Brain pericyte (primary cell): ENCODE data around the gene TMPRSS7.

Experiments used
- DNase-seq: peaks from one replicate; pipeline ENCODE4 v3.0.0-alpha.2; 2012; ENCODE audit warnings: low read depth, low spot score

TMPRSS7 gene

DNA sequence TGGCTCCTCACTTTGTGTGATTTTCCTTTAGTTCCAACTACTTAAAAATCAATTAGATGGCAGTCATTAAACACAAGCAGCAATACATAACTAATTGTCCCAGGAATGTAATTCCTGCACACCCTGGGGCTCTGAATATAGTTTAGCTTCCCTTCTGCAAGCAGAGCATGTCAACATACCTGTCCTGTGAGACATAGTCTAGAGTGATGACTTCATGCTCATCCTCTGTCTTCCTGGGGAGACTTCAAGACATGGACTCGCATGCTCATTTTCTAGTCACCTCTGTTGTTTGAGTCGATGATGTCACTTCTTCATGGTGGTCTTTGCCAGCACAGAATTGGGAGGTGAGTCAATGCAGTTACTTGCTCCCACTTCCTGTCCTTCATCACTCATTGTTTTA, 67.4 kb downstream of the TMPRSS7 start:
- DNase-seq = no peak

DNA sequence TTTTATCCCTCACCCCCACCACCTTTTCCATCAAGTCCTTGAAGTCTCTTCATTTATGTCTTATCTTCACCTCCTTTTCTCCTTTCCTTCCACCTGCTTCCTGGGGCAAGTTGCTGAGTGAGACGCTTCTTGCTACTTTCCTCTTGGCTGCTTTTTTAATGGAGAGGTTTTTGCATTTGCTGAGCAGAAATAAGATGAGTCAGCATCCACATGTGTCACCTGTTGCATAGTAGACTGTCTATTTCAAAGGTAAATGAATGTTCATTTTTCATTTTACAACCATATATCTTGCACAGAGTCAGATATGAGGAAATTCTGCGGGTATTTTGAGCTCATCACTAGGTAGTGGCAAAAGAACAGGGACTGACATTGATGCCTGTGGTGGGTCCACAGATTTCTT, 70.2 kb downstream of the TMPRSS7 start:
- no peak for DNase-seq

GRCh38 chr3:112109322-112109721, 74.8 kb downstream of the TMPRSS7 start:
- no peak for DNase-seq

- peak; percentile 36 for DNase-seq
Measured at GRCh38 chr3:112111785-112112402, 77.4 kb downstream of the TMPRSS7 start.

DNA sequence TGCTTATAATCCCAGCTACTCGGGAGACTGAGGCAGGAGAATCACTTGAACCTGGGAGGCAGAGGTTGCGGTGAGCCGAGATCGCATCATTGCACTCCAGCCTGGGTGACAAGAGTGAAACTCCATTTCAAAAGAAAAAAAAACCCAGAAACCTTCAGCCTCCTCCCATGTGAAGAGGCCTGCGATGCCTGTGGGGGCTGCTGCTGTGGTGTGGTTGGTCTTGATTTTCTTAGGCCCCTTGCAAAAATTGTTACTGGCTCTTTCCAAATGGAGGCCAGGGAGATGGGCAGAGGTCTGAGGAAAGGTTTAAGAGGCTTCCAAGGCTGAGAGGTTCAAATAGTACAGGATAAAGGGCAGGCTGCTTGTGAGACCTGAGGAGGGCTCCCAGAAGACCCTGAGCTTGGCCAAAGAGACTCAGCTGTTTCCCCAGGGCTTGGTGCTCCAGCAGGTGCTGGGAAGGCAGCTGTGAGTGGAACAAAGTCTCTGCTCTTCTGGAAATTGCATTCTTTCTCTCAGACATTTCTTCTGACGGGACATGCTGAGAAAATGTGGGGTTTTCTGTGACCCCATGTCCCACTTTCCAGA, 80.1 kb downstream of the TMPRSS7 start:
- no peak for DNase-seq

- DNase-seq = no peak
Measured at GRCh38 chr3:112115161-112115739, 80.7 kb downstream of the TMPRSS7 start.

DNA sequence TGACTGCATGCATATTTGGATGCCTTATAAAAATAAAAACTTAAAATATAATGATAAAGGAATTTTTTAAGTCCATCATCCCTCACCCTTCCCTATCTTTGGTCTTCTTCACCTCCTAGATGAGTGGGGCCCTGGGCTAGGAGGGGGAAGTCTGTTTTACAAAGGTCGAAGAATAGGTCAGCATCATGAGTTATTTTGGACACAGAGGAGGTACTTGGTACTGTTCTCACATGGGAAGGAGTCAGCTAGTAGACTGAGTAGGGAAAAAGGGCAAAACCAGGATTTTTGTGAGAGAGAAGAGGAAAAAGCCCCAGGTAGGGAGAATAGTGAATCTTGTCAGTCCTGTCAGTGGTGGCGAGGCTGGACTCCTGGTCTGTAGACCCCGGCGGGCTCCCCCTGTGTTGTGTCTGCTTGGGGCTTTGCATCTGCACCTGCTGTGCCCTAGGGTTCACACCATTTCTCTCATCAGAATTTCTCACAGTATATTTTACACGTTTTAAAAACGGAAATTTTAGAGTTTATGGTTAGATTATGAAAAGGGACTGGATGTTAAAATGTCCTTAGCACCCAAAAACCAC, 81.4 kb downstream of the TMPRSS7 start:
- DNase-seq = no peak

GRCh38 chr3:112116748-112117186, 82.2 kb downstream of the TMPRSS7 start:
- DNase-seq = no peak

GRCh38 chr3:112117415-112117814, 82.9 kb downstream of the TMPRSS7 start:
- DNase-seq = no peak

DNA sequence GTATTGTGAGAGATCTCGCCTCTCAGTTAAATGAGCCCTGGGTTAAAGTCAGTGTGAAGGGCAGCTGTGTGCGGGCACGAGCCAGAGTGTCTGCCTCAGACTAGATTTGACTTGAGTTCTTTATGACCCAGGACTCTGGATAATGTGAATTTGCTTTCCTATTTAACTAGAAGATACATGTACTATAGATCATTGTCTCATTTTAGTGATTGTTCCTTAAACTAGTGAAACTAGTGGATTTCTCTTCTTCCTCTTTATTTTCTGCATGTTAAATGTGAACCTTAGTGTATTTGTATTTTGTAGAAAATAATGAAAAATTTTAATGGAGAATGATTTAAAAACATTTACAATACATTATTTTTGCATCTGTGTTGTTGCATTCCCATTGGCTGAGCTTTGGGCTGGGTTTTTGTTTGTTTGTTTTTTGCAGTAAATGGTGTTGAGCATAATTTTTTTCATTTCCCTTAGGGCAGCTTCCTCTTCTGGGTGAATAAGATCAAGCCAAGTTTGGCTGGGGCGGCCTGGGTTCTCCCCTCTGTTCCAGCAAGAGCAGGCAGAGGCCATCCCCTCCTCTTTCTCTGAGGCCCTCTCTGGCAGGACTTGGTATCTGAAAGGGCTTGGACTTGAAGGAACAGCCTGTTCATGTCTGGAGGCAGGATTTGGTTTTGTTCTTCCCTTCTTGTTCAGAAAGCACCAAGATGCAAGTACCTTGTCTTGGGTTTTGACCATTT, 83.5 kb downstream of the TMPRSS7 start:
- no peak for DNase-seq

DNA sequence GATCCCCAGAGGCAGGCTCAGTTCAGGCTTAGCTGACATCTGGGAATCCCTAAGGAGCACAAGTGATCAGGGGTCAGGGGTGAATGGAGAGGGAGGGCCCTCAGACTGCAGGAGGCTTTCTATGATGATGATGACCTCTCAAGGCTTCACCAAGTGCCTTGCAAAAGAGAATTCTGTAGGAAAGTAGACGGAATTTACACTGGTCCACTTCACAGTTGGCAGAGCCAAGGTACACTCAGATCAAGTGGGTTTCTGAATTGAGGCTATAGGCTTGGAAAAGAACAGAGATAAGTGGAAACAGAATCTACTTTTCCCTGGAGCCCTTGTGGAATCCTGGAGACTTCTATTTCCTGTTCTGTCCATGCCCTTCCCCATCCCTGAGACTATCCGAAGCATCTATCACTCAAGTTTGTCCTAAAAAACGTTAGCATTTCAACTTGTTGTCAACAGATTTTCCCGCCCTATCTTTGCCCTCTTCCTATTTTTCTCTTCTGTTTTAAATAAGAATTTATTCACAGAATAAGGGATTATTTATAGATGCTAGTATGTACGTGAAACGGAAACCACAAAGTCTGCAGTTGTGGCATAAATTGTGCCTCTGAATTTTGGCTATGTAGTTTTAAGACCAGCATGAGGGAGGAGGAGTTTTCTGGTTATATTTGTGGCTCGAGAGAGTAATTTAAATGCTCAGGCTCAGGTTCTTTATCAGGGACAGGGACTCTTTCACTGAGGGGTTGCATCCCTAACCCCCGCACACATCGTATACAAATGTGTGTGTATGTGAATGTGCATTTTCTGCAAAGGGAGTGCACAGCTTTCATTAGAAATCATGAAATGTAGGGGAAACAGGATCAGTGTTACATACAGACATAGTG, 85.7 kb downstream of the TMPRSS7 start:
- no peak for DNase-seq

DNA sequence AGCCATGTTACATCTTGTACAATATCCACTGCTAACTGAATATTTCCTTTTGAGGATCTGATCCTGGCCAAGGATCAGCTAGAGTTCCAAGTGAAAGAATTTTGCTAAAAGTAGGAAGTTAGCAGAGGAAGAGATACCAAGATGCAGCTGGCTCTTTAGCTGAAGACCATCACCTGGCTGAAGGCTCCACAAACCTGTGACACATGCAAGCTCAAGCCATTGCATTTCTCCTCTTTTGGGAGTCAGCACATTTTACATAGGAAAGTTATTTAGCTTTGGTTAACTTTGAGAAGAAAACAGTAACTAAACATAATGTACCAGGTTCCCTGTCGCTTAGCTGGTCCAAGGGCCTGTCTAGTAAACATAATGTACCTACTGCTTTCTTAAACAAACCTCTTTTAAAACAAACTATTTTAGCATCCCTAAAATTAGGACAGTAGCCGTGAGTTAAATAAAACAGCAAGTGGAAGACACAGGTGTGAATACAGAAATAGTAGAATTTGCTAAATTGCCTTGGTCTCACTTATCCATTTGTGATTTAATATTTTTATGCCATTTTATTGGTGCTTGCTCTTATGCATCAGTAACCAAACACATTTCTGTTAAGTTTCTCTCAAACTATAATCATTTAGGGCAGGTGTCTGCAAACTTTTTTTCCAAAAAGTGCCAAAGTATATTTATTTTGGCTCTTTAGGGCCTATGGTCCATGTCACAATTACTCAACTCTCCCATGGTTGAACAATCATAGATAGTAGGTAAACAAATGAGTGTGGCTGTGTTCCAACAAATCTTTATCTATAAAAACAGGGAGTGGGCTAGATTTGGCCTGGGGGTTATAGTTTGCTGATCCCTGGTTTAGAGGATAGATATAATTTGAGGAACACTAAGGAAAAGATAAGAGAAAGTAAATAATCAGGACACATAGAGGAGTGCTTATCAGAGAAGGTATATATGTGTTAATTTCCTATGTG, 87.3 kb downstream of the TMPRSS7 start:
- DNase-seq = no peak

DNA sequence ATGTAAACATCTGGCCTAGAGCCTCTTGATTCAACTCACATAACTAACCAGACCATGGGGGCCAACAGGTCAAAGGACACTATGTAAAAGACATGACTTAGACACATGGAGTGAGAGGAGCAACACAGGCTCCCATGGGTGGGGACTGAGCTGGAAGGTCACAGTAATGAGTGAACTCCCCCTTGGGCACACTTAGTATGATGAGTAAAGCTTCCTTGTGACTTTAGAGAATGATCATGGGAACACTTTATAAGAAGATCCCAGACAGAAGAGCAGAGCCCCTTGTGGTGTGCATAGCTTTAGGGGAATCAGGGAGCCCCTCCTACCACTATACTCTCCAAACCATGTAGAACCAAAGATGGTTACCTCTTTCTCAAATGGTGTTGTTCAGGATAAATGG, 88.3 kb downstream of the TMPRSS7 start:
- DNase-seq = no peak

- no peak for DNase-seq
Measured at GRCh38 chr3:112123548-112123947, 89.0 kb downstream of the TMPRSS7 start.

- DNase-seq = no peak
Measured at GRCh38 chr3:112124907-112125607, 90.5 kb downstream of the TMPRSS7 start.

GRCh38 chr3:112126511-112126911, 92.0 kb downstream of the TMPRSS7 start:
- no peak for DNase-seq

- DNase-seq = no peak
Measured at GRCh38 chr3:112127522-112128494, 93.3 kb downstream of the TMPRSS7 start.
